GM10266 (cell line): Measurements from ENCODE around the gene BCL2.

Experiments
- DNase-seq: peaks from one replicate; pipeline ENCODE4 v3.0.0; 2012; ENCODE audit errors: extremely low spot score
- CTCF ChIP-seq: IDR thresholded peaks from 2 replicates; pipeline ENCODE4 v1.5.1; 2012; ENCODE audit warnings: mild to moderate bottlenecking, low read depth; ENCODE audit not compliant: control insufficient read depth, insufficient read depth; ENCODE audit errors: missing control alignments

The BCL2 gene

DNA sequence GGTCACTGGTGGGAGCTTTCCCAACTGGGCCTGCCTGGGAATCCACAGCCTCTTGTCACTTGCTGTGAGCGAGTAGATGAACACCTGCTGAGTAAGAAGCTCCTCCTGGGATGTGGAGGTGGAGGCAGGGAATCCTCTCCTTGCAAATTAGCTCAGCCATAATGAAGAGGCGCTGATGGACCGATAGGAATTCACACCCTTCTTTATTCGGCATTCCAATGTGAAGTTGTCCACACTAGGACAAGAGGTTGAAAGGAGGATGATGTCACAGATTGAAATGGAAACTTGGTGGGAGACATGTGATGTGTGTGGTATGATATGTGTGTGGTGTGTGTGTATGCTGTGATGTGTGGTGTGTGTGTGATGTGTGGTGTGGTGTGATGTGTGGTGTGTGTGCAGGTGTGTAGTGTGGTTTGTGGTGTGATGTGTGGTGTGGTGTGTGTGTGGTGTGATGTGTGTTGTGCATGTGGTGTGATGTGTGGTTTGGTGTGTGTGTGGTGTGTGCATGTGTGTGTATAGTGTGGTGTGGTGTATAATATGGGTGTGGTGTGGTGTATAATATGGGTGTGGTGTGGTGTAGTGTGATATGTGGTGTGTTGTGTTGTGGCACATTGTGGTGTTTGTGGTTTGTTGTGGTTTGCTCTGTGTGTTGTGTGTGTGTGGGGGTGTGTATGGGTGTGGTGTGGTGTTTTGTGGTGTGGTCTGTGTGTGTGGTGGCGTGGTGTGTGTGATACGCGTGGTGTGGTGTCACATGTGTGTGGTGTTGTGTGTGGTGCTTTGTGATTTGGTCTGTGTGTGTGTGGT, 216.4 kb downstream of the BCL2 start:
- no peak for DNase-seq
- no peak for TF ChIP-seq CTCF

GRCh38 chr18:63100630-63101055, 218.9 kb downstream of the BCL2 start:
- TF ChIP-seq CTCF: no peak
- DNase-seq: no peak

DNA sequence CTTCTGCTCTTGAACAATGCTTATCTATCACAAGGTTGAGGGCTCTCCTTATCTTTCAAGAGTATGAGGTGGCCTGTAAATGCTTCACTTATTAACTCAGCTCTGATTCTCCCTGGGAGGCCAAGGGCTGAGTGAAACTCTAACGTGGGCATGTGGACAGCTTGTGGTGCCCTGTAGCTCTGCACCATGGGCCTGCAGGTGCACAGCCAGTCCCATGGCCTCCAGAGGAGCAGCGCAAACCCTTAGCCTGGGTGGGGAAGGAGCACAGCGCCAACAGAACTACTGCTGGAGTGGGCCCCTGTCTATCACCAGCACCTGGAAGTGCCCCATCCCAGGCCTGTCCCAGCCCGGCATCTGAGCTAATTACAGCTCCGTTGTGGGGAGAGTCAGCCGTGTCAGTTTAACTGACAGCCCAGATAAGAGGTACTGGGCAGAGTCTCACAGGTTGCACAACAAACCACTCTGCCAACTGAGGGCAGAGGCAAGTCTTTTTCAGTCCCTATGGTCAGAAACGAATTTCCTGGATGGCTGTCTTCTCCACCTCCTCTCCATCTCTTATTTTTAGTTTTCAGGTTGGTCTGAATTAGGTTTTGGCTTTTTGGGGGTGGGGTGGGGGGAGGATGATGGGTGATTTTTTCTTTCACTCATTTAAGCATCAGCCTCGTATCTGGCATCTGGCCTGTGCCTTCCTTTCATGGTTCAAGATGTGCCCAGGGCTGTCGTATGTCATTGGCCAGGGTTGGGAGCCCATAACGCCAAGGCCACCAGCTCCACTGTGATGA, 219.5 kb downstream of the BCL2 start:
- no peak for DNase-seq
- TF ChIP-seq CTCF: no peak

- no peak for TF ChIP-seq CTCF
- DNase-seq: no peak
These were observed 220.3 kb downstream of the BCL2 start for GRCh38 chr18:63099091-63099840.

GRCh38 chr18:63098018-63098981, 221.3 kb downstream of the BCL2 start:
- TF ChIP-seq CTCF: no peak
- DNase-seq: peak; percentile 48

GRCh38 chr18:63097178-63097577, 222.4 kb downstream of the BCL2 start:
- no peak for TF ChIP-seq CTCF
- no peak for DNase-seq
